A673 (cell line): ENCODE results near the gene MCF2L2.

Source experiments
- EZH2 ChIP-seq: fragments of 200-600 bp; sonication (generic); IDR thresholded peaks from 2 replicates; pipeline ENCODE4 v1.6.1; 2017; ENCODE audit warnings: borderline replicate concordance, low read depth, mild to moderate bottlenecking, mixed read lengths, antibody characterized with exemption, low read length; ENCODE audit not compliant: poor library complexity, severe bottlenecking
- TF ChIP-seq, protein P1 (sequence below): fragments of 300-800, 200-600 bp; sonication (generic); conservative IDR thresholded peaks from 2 replicates; pipeline ENCODE4 v1.5.1; 2017; ENCODE audit warnings: low read depth, mild to moderate bottlenecking, antibody characterized with exemption, low read length, moderate library complexity, mixed read lengths

DNA sequence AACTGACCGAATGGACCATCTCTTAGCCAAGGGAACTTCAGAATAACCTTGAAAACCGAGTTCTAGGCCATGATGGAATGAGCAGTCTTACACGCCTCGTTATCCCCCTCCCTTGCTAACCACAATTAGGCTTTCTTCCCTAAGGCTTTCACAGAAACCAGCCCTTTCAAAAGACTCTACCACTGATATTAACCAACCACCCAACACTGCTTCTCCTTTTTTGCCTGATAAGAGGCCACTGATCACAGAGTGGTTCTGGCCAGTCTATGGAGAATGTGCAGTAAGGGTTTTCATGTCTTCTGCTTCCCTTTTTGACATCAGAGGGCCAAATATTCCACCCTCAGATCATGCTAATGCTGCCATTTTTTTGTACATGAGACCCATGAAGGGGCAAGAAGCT is 59.3 kb downstream of the MCF2L2 start:
- TF ChIP-seq, protein P1, sequence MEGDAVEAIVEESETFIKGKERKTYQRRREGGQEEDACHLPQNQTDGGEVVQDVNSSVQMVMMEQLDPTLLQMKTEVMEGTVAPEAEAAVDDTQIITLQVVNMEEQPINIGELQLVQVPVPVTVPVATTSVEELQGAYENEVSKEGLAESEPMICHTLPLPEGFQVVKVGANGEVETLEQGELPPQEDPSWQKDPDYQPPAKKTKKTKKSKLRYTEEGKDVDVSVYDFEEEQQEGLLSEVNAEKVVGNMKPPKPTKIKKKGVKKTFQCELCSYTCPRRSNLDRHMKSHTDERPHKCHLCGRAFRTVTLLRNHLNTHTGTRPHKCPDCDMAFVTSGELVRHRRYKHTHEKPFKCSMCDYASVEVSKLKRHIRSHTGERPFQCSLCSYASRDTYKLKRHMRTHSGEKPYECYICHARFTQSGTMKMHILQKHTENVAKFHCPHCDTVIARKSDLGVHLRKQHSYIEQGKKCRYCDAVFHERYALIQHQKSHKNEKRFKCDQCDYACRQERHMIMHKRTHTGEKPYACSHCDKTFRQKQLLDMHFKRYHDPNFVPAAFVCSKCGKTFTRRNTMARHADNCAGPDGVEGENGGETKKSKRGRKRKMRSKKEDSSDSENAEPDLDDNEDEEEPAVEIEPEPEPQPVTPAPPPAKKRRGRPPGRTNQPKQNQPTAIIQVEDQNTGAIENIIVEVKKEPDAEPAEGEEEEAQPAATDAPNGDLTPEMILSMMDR, result no peak
- TF ChIP-seq EZH2, result no peak
